IPS-15b (cell line): Measurements from ENCODE around the gene GLDC.
"Not testable (repeated sequence)": the region's sequence is repeated elsewhere in the genome, so short reads cannot be mapped to it uniquely, and the experiment has no call there.

Experiments used
- H3K27me3 ChIP-seq: one replicate; pipeline ENCODE4 v1.6.1; 2013; ENCODE audit warnings: low read length; ENCODE audit not compliant: control insufficient read depth, insufficient read depth
- H3K36me3 ChIP-seq: one replicate; pipeline ENCODE4 v1.6.1; 2013; ENCODE audit warnings: low read length; ENCODE audit not compliant: control insufficient read depth, insufficient read depth
- H3K4me1 ChIP-seq: one replicate; pipeline ENCODE4 v1.6.1; 2013; ENCODE audit warnings: mild to moderate bottlenecking, low read length; ENCODE audit not compliant: control insufficient read depth, insufficient read depth
- H3K4me3 ChIP-seq: one replicate; pipeline ENCODE4 v1.5.1; 2013; ENCODE audit warnings: low read depth, low read length
- H3K9ac ChIP-seq: one replicate; pipeline ENCODE4 v1.6.1; 2013; ENCODE audit warnings: low read depth, mild to moderate bottlenecking, low read length
- H3K9me3 ChIP-seq: one replicate; pipeline ENCODE4 v1.6.1; 2013; ENCODE audit warnings: mild to moderate bottlenecking, low read length; ENCODE audit not compliant: control insufficient read depth, insufficient read depth

Gene GLDC

DNA sequence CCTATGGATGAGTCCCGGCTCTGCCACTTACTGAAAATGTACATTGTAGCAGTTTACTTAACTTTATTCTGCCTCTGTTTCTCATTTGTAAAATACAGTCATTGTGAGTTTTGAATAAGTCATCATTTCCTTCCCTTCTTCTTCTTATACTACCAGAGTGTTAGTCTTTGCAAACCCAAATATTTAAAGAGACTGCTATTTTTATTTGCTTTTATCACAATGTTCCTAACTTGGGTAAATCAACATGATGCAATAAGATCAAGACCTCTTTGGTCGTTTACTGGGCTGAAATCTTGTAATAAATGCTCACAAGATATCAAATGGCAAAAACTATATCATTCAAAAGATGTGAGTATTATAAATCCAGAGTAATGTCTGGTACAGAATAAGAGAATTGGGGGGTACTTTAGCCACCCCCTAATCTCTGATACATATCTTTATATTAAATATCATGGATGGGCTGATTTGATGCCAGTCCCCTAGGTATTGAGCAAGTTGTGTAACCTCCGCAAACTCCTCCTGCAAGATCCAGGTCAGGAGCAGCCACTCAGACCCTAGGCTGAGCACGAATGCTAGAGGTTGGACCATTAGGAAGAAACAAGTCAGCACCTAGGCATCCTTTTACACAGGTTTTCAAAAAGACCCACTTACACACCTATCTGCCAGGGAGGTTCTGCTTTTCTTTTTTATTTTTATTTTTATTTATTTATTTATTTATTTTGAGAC is 13.3 kb upstream of the GLDC start:
- Histone ChIP-seq H3K4me3 (no peak overlapping the region), H3K4me1 (no peaks in the 10 kb centered on the region), H3K9ac (no peak overlapping the region), H3K9me3 (no peaks in the 10 kb centered on the region), H3K27me3 (no peaks in the 10 kb centered on the region), H3K36me3 (no peaks in the 10 kb centered on the region)

- Histone ChIP-seq H3K9me3 (no peaks in the 10 kb centered on the region), H3K27me3 (no peaks in the 10 kb centered on the region), H3K36me3 (no peaks in the 10 kb centered on the region), H3K4me1 (no peaks in the 10 kb centered on the region), H3K9ac (no peak overlapping the region), H3K4me3 (no peak overlapping the region)
These were observed 11.2 kb upstream of the GLDC start for GRCh38 chr9:6656614-6657300.

DNA sequence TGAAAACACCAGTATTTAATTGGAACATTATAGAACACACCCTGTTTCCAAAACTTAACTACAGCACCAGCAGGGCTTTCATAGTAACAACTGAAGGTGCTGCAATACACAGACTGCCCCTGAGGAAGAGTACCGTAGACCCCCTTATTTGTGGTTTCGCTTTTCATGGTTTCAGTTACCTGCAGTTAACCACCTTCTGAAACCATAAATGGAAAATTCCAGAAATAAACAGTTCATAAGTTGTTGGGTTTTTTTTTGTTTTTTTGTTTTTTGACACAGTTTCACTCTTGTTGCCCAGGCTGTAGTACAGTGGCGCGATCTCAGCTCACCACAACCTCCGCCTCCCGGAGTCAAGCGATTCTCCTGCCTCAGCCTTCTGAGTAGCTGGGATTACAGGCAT is 9.5 kb upstream of the GLDC start:
- no peaks in the 10 kb centered on the region for H3K27me3 ChIP-seq
- no peaks in the 10 kb centered on the region for H3K36me3 ChIP-seq
- H3K4me1 ChIP-seq, result no peaks in the 10 kb centered on the region
- no peak overlapping the region for H3K9ac ChIP-seq
- no peak overlapping the region for H3K4me3 ChIP-seq
- H3K9me3 ChIP-seq, result no peaks in the 10 kb centered on the region

- H3K9me3 ChIP-seq, result no peaks in the 10 kb centered on the region
- no peaks in the 10 kb centered on the region for H3K36me3 ChIP-seq
- peak overlapping the region; percentile 59 for H3K4me3 ChIP-seq
- peak overlapping the region; percentile 62 for H3K9ac ChIP-seq
- peaks cover 3% of the 10 kb centered on the region for H3K4me1 ChIP-seq
- peaks cover 11% of the 10 kb centered on the region for H3K27me3 ChIP-seq
These were observed 736 bp upstream of the GLDC start for GRCh38 chr9:6646293-6646636.

GRCh38 chr9:6645105-6645354 is 499 bp downstream of the GLDC start:
- H3K9ac ChIP-seq, result peak overlapping the region; percentile 56
- H3K4me1 ChIP-seq, H3K36me3 ChIP-seq, H3K9me3 ChIP-seq: not testable (repeated sequence)
- H3K4me3 ChIP-seq, result peak overlapping the region; percentile 59
- peaks cover 11% of the 10 kb centered on the region for H3K27me3 ChIP-seq

GRCh38 chr9:6644346-6645104 is 1.0 kb downstream of the GLDC start:
- no peaks in the 10 kb centered on the region for H3K36me3 ChIP-seq

DNA sequence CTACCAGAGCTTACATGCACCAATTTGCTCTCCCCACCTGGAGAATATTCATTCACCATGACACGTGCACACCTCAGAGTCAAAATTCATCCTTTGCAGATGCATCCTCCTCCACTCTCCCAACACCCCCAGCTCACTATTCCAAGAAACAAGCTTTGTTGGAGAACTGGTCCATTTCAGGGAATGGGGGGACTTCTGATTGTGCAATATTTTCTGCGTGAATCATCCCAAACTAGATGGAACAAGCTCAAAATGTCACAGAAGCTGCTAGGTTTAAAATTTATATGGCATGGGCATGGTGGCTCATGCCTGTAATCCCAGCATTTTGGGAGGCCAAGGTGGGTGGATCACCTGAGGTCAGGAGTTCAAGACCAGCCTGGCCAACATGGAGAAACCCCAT is 3.6 kb downstream of the GLDC start:
- Histone ChIP-seq H3K36me3 (no peaks in the 10 kb centered on the region), H3K9me3 (no peaks in the 10 kb centered on the region), H3K4me3 (no peak overlapping the region), H3K9ac (no peak overlapping the region), H3K4me1 (no peaks in the 10 kb centered on the region), H3K27me3 (peaks cover 11% of the 10 kb centered on the region)

More at GRCh38 chr9:6644346-6645104, 1.0 kb downstream of the GLDC start:
- H3K9me3 ChIP-seq, result no peaks in the 10 kb centered on the region
- H3K27me3 ChIP-seq, result peaks cover 11% of the 10 kb centered on the region
- H3K4me3 ChIP-seq, result peak overlapping the region; percentile 59
- H3K4me1 ChIP-seq, result peaks cover 3% of the 10 kb centered on the region
- H3K9ac ChIP-seq, result peak overlapping the region; percentile 56

DNA sequence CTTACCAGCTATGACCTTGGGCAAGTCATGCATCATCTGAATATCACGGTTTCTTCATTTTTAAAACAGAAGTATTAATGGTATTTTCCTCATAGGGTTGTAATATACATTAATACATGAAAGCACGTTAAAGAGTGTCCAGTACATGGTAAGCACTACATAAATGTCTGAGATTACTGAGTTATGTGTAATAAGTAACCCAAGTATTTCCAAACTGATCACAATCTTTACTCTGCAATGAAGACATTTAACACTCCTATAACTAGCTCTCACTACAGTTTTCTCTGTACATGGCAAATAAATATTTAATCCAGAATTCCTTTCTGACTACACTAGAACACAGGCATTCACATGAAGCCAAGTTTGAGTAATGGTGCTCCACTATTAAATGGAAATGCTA is 4.0 kb downstream of the GLDC start:
- H3K36me3 ChIP-seq, result no peaks in the 10 kb centered on the region
- peaks cover 11% of the 10 kb centered on the region for H3K27me3 ChIP-seq
- no peaks in the 10 kb centered on the region for H3K9me3 ChIP-seq
- no peak overlapping the region for H3K9ac ChIP-seq
- H3K4me3 ChIP-seq, result no peak overlapping the region
- no peaks in the 10 kb centered on the region for H3K4me1 ChIP-seq

DNA sequence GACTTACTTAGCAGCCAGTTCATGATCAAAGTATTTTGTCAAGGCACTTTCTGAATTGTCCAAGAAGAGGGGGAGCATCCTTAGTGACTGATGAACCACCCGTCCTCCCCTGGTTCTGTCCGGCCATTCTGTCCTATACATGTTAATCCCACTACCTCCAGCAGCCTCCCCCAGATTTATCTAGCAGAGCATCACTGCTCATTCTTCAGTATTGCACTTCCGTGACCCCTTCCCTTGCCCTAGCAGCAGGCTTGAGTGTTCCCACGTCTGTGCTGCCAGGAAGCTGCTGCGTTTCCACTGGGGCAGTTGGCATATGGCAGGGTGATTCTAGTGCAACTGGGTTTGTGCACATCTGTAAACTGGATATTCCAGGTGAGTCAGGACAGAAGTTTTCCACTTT is 4.5 kb downstream of the GLDC start:
- no peak overlapping the region for H3K4me3 ChIP-seq
- no peak overlapping the region for H3K9ac ChIP-seq
- H3K9me3 ChIP-seq, result no peaks in the 10 kb centered on the region
- H3K27me3 ChIP-seq, result peaks cover 11% of the 10 kb centered on the region
- H3K36me3 ChIP-seq, result no peaks in the 10 kb centered on the region
- H3K4me1 ChIP-seq, result no peaks in the 10 kb centered on the region

DNA sequence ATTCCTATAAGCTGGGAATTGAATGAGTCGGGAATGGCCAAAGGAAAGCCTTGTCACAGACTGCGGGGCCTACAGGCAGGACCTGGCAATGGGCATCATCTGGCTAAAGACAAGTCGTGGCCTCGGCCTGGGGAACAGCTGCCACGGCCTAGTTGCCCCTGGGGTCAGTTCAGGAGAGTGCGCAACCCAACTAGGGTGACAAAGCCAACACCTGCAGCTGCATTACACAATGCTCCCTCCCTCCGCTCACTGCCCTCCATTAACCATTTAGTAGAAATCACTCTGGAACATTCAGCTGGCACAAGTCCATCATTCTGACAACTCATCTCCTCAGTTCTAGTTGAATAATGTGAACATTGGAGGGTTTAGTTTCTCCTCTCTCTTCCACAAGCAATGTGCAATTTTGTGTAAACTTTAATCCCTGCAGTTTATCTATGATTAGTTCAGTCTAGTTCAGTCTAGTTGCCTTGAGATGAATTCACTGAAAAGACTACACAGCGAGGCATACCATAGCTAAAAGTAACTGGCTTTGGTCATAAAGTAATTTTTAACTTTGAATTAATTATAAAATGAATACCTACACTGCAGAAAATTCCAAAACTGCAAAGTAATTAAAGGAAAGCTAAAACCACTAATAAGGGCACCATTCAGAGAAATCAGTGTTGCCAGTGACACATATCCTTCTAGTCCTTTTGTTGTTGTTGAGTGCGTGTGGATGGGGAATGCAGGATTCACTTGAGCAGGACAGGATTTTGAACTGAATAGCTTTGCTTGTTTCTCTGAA is 5.1 kb downstream of the GLDC start:
- H3K27me3 ChIP-seq, result peaks cover 11% of the 10 kb centered on the region
- H3K9ac ChIP-seq, result no peak overlapping the region
- no peaks in the 10 kb centered on the region for H3K9me3 ChIP-seq
- no peaks in the 10 kb centered on the region for H3K36me3 ChIP-seq
- H3K4me1 ChIP-seq, result no peaks in the 10 kb centered on the region
- H3K4me3 ChIP-seq, result no peak overlapping the region

DNA sequence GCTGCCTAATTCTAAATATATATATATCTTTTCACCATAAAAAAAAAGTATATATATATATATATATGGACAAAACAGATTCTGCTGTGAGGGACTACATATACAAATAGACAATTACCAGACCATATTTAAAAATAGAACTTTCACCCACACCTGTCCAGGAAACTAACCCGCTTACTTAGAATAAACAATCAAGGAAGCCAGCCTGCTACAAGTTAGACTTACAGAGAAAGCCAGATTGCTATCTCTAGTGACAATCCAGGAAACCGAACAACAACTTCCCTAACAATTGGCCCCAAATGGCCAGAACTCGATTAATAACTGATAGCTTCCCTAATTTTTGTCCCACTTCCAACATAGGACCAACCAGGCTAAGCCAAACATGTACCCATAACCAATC is 5.9 kb downstream of the GLDC start:
- Histone ChIP-seq H3K27me3 (peaks cover 8% of the 10 kb centered on the region), H3K9me3 (no peaks in the 10 kb centered on the region), H3K36me3 (no peaks in the 10 kb centered on the region), H3K4me1 (no peaks in the 10 kb centered on the region), H3K9ac (no peak overlapping the region), H3K4me3 (no peak overlapping the region)
